Upper lobe of right lung (tissue), 1 donor: ENCODE data around the gene CEMP1. TPM values are rescaled to one million over a fixed set of nuclear protein-coding genes. Genes with fewer than 3 reads are reported as not detected.

Experiments
- ATAC-seq: fragments of 200-7000 bp; cut with Tn5 transposase; one replicate; pipeline ENCODE4 v1.9.1; 2020; ENCODE audit warnings: mild to moderate bottlenecking, moderate library complexity
- DNase-seq: peaks from one replicate; pipeline ENCODE4 v3.0.0-alpha.2; 2020
- H3K27ac ChIP-seq: fragments of 200-600 bp; one replicate; pipeline ENCODE4 v1.8.0; 2022
- H3K27me3 ChIP-seq: fragments of 200-600 bp; one replicate; pipeline ENCODE4 v1.8.0; 2022; ENCODE audit warnings: mild to moderate bottlenecking
- H3K36me3 ChIP-seq: fragments of 200-600 bp; one replicate; pipeline ENCODE4 v1.8.0; 2022
- H3K4me1 ChIP-seq: fragments of 200-600 bp; one replicate; pipeline ENCODE4 v1.8.0; 2022
- H3K4me3 ChIP-seq: fragments of 200-600 bp; one replicate; pipeline ENCODE4 v1.8.0; 2022; ENCODE audit warnings: mild to moderate bottlenecking
- H3K9me3 ChIP-seq: fragments of 200-600 bp; one replicate; pipeline ENCODE4 v1.8.0; 2022
- CTCF ChIP-seq: fragments of 200-600 bp; IDR thresholded peaks from one replicate; pipeline ENCODE4 v1.8.0; 2022; ENCODE audit warnings: antibody characterized with exemption
- intact Hi-C: fragments of 100-400 bp; cut with DNase I; formaldehyde crosslinking; loops from one replicate; pipeline ENCODE4 v1.11.0; 2022
- total RNA-seq: library from RNA; stranded (reverse); fragmentation: NEBNext Ultra II Directional; extraction: Animal tissue kit (Norgen Biotek cat#: 25700); gene quantifications from one replicate; pipeline ENCODE4 v1.2.1, GENCODE V29; 2021
- donor health status: DM: no; HTN: yes; CAD: no; lungs with severe emphysema.

The CEMP1 gene
- total RNA-seq, 1 donor from 2014 or later = 1.4 TPM

DNA sequence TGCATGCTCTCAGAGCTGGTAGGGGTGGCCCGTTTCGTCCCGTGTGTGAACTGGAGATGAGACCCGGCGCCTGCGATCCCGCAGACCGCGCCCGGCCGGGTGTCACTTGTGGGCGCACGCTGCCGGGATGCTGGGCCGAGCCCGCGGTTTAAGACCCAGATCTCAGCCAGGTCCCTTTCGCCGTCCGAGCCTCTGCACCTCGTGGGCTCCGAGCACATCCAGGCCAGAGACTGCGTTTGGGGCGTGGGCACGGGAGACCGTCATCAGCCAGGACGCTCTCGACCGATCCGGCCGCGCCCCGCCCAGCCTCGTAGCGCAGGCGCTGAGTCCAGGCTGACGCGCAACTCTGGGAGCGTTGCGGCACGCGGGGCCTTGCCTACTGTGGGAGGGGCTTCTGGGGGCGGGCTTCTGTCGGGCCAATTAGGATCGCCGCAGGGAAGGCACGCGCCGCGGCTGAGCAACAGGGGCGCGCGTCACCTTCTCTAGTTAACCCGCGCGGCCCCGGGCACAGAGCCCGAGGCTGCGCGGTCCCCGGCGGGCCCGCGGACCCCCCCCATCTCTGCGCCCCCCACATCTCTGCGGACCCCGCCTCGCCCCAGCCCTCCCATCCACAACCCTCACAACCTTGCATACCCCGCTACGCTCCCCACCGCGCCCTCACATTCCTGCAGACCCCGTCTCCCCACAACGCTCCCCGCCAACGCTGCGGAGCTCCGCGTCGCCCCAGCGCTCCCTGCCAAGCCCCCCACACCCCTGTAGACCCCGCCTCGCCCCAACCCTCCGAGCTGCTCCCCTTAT, 687 bp upstream of the CEMP1 start:
- Histone ChIP-seq H3K4me3 (peak overlapping the region; percentile 63), H3K36me3 (peaks cover 32% of the 10 kb centered on the region), H3K27me3 (no peaks in the 10 kb centered on the region), H3K4me1 (peaks cover 12% of the 10 kb centered on the region), H3K27ac (peak overlapping the region; percentile 89), H3K9me3 (no peaks in the 10 kb centered on the region)
- intact Hi-C loops = no loop called here
- TF ChIP-seq CTCF = no peak
- ATAC-seq (peak; percentile 94), DNase-seq (peak; percentile 100)

DNA sequence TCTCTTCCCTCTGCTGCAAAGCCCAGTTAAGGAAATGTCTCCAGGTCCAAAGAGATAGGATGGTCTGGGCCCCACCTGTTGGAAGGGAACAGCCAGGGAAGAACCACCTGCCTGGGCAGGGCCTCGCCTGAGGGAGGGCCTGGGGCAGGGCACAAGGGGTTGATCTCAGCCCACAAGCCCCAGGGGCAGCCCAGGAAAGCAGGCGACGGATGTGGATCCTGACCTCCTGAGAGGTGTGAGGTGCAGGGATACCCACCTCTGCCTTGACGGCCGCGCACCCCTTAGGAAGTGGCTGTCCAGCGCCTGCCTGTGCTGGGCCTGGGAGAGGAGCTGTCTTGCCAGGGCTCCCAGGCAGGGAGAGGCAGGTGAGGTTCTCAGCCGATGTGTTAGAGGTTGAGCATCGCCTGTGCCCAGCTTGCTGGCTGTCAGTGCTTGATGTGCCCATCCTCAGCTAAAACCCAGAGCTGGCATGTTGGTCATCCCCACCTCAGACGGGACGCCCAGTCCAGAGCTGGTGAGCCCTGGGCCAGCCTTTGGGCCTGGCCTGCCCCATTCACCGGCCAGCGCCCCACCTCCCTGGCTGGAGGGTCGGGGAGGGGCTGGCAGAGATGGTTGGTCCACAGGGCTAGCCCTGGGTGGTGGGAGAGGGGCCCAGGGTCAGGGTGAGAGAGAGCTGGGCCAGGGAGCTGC, 434 bp downstream of the CEMP1 start:
- Histone ChIP-seq H3K27ac (peak overlapping the region; percentile 89), H3K4me1 (peaks cover 4% of the 10 kb centered on the region), H3K4me3 (no peak overlapping the region), H3K36me3 (peaks cover 36% of the 10 kb centered on the region), H3K9me3 (no peaks in the 10 kb centered on the region), H3K27me3 (no peaks in the 10 kb centered on the region)
- DNase-seq (peak; percentile 67), ATAC-seq (no peak)
- TF ChIP-seq CTCF = no peak
- intact Hi-C loops = no loop called here

DNA sequence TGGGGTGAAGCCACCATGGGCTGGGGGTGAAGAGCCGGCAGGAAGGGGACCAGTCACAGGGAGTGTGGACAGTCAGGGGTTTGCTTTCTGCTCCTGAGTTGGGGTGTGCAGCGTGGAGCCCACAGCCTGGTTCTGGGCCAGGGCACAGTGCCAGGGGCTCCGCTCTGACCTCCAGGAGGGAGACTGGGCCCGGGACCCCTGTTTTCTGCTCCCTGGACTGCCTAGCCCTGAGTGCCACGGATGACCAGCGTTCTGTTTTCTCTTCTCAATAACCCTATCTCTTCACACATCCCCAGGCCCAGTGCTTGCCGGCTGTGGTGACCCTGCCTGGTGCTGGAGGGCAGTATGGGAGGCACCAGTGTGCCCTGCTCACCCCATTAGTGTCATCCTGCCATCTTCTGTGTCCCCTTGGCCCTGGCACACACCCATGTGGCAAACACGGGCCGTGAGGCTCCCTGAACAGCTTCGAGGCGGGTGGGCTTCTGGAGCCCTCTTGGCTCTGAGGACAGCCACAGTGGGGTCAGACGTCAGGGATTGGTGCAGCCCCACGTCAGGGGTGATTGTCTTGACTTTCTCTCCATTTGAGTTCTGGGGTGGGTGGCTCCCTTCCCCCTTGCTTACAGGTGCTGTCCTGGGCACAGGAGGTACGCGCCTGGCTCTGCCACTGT, 1.1 kb downstream of the CEMP1 start:
- DNase-seq (no peak), ATAC-seq (no peak)
- no peak for TF ChIP-seq CTCF
- no peaks in the 10 kb centered on the region for H3K9me3 ChIP-seq
- H3K4me1 ChIP-seq = peaks cover 4% of the 10 kb centered on the region
- intact Hi-C loops = no loop called here
- no peak overlapping the region for H3K27ac ChIP-seq
- H3K27me3 ChIP-seq = no peaks in the 10 kb centered on the region
- no peak overlapping the region for H3K4me3 ChIP-seq
- H3K36me3 ChIP-seq = peaks cover 43% of the 10 kb centered on the region

- Histone ChIP-seq H3K27me3 (no peaks in the 10 kb centered on the region), H3K4me1 (peaks cover 4% of the 10 kb centered on the region), H3K4me3 (no peak overlapping the region), H3K27ac (no peak overlapping the region), H3K9me3 (no peaks in the 10 kb centered on the region), H3K36me3 (peaks cover 51% of the 10 kb centered on the region)
- TF ChIP-seq CTCF = no peak
- DNase-seq (peak; percentile 65), ATAC-seq (no peak)
- intact Hi-C loops = no loop called here
These were observed 1.9 kb downstream of the CEMP1 start for GRCh38 chr16:2529061-2529931.
